Activated CD4-positive, alpha-beta T cell treated with anti-CD3 and anti-CD28 coated beads, Interleukin-10, Interleukin-2, amounts not matched to agents 100 ng/mL and 50 ng/mL, durations not matched to agents 16 hours and 8 hours (primary cell): ENCODE measurements around the gene HINFP.
A peak's percentile ranks its signal among the peaks of the same experiment; 100 is the strongest.
"Not testable (repeated sequence)": the region's sequence is repeated elsewhere in the genome, so short reads cannot be mapped to it uniquely, and the experiment has no call there.

ENCODE experiments used
- DNase-seq: peaks from one replicate; pipeline ENCODE4 v3.0.0-alpha.2; 2020

HINFP gene

GRCh38 chr11:119100246-119100970, 21.0 kb upstream of the HINFP start:
- peak; percentile 30 for DNase-seq

- DNase-seq: peak; percentile 65
These were observed 20.2 kb upstream of the HINFP start for GRCh38 chr11:119100994-119101758.

GRCh38 chr11:119101759-119102423, 19.5 kb upstream of the HINFP start, which contains the start of gene DPAGT1:
Gene DPAGT1 (minus strand): TSS chr11:119101853. CDS start chr11:119101655, 198 bp downstream.
- DNase-seq: peak; percentile 94

GRCh38 chr11:119103161-119103664, 18.2 kb upstream of the HINFP start:
- DNase-seq: not testable (repeated sequence)

GRCh38 chr11:119103793-119104192, 17.6 kb upstream of the HINFP start:
- DNase-seq: no peak

GRCh38 chr11:119106564-119107537, 14.5 kb upstream of the HINFP start, which contains the start of gene C2CD2L:
Gene C2CD2L (plus strand): TSS chr11:119107344. CDS start chr11:119107742, 398 bp downstream.
- DNase-seq: peak; percentile 96

GRCh38 chr11:119107538-119108145, 13.7 kb upstream of the HINFP start:
- no peak for DNase-seq

- peak; percentile 65 for DNase-seq
These were observed 13.1 kb upstream of the HINFP start for GRCh38 chr11:119108146-119108856.

GRCh38 chr11:119108857-119109221, 12.5 kb upstream of the HINFP start:
- DNase-seq: no peak

- DNase-seq: no peak
These were observed 11.5 kb upstream of the HINFP start for GRCh38 chr11:119109843-119110242.

GRCh38 chr11:119110439-119110838, 10.9 kb upstream of the HINFP start:
- no peak for DNase-seq

- no peak for DNase-seq
These were observed 9.9 kb upstream of the HINFP start for GRCh38 chr11:119111361-119111925.

GRCh38 chr11:119112314-119113020, 8.9 kb upstream of the HINFP start:
- no peak for DNase-seq

GRCh38 chr11:119113716-119114115, 7.7 kb upstream of the HINFP start:
- DNase-seq: no peak

- no peak for DNase-seq
These were observed 7.0 kb upstream of the HINFP start for GRCh38 chr11:119114351-119114750.

GRCh38 chr11:119115484-119116234, 5.7 kb upstream of the HINFP start:
- peak; percentile 41 for DNase-seq

GRCh38 chr11:119116235-119116594, 5.2 kb upstream of the HINFP start:
- DNase-seq: no peak

GRCh38 chr11:119116601-119117000, 4.8 kb upstream of the HINFP start:
- DNase-seq: no peak

- DNase-seq: no peak
These were observed 4.2 kb upstream of the HINFP start for GRCh38 chr11:119117004-119117706.
